Measurements from ENCODE around the gene SPOCK3.

DNA sequence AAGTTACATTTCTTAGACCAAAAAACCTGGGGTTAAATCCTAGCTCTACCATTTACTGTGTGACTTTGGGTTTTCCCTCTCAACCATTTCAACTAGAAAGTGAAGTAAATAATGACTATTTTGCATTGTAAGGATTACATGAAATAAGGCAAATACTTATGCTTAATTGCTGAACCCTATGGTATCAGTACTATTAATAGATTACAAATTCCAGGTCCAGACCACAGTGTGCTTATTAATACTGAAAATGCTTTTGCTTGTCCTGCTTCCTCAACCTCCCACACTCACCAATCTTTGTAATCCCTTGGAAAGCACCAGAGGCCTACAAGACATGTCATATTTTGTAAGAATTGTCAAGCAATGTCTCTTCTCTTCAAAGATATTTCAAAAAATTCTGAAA is 456.5 kb downstream of the SPOCK3 start:
- TF ChIP-seq, protein P1, sequence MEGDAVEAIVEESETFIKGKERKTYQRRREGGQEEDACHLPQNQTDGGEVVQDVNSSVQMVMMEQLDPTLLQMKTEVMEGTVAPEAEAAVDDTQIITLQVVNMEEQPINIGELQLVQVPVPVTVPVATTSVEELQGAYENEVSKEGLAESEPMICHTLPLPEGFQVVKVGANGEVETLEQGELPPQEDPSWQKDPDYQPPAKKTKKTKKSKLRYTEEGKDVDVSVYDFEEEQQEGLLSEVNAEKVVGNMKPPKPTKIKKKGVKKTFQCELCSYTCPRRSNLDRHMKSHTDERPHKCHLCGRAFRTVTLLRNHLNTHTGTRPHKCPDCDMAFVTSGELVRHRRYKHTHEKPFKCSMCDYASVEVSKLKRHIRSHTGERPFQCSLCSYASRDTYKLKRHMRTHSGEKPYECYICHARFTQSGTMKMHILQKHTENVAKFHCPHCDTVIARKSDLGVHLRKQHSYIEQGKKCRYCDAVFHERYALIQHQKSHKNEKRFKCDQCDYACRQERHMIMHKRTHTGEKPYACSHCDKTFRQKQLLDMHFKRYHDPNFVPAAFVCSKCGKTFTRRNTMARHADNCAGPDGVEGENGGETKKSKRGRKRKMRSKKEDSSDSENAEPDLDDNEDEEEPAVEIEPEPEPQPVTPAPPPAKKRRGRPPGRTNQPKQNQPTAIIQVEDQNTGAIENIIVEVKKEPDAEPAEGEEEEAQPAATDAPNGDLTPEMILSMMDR (IDR thresholded peaks at IDR 0.05) = no peak
- TF ChIP-seq CREB1 (CRISPR knock-in tag; IDR thresholded peaks at IDR 0.05) = no peak
- TF ChIP-seq, protein P2, sequence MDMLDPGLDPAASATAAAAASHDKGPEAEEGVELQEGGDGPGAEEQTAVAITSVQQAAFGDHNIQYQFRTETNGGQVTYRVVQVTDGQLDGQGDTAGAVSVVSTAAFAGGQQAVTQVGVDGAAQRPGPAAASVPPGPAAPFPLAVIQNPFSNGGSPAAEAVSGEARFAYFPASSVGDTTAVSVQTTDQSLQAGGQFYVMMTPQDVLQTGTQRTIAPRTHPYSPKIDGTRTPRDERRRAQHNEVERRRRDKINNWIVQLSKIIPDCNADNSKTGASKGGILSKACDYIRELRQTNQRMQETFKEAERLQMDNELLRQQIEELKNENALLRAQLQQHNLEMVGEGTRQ (CRISPR knock-in tag; IDR thresholded peaks at IDR 0.05) = no peak
- TF ChIP-seq, protein P3, sequence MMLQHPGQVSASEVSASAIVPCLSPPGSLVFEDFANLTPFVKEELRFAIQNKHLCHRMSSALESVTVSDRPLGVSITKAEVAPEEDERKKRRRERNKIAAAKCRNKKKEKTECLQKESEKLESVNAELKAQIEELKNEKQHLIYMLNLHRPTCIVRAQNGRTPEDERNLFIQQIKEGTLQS (CRISPR knock-in tag; conservative IDR thresholded peaks at IDR 0.05) = no peak
- TF ChIP-seq, protein P4, sequence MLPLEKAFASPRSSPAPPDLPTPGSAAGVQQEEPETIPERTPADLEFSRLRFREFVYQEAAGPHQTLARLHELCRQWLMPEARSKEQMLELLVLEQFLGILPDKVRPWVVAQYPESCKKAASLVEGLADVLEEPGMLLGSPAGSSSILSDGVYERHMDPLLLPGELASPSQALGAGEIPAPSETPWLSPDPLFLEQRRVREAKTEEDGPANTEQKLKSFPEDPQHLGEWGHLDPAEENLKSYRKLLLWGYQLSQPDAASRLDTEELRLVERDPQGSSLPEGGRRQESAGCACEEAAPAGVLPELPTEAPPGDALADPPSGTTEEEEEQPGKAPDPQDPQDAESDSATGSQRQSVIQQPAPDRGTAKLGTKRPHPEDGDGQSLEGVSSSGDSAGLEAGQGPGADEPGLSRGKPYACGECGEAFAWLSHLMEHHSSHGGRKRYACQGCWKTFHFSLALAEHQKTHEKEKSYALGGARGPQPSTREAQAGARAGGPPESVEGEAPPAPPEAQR (CRISPR knock-in tag; IDR thresholded peaks at IDR 0.05) = no peak
- TF ChIP-seq FOXJ3 (CRISPR knock-in tag; IDR thresholded peaks at IDR 0.05; ENCODE audit: borderline replicate concordance) = no peak
- TF ChIP-seq, protein P5, sequence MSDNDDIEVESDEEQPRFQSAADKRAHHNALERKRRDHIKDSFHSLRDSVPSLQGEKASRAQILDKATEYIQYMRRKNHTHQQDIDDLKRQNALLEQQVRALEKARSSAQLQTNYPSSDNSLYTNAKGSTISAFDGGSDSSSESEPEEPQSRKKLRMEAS (CRISPR knock-in tag; IDR thresholded peaks at IDR 0.05) = no peak
- TF ChIP-seq, protein P6, sequence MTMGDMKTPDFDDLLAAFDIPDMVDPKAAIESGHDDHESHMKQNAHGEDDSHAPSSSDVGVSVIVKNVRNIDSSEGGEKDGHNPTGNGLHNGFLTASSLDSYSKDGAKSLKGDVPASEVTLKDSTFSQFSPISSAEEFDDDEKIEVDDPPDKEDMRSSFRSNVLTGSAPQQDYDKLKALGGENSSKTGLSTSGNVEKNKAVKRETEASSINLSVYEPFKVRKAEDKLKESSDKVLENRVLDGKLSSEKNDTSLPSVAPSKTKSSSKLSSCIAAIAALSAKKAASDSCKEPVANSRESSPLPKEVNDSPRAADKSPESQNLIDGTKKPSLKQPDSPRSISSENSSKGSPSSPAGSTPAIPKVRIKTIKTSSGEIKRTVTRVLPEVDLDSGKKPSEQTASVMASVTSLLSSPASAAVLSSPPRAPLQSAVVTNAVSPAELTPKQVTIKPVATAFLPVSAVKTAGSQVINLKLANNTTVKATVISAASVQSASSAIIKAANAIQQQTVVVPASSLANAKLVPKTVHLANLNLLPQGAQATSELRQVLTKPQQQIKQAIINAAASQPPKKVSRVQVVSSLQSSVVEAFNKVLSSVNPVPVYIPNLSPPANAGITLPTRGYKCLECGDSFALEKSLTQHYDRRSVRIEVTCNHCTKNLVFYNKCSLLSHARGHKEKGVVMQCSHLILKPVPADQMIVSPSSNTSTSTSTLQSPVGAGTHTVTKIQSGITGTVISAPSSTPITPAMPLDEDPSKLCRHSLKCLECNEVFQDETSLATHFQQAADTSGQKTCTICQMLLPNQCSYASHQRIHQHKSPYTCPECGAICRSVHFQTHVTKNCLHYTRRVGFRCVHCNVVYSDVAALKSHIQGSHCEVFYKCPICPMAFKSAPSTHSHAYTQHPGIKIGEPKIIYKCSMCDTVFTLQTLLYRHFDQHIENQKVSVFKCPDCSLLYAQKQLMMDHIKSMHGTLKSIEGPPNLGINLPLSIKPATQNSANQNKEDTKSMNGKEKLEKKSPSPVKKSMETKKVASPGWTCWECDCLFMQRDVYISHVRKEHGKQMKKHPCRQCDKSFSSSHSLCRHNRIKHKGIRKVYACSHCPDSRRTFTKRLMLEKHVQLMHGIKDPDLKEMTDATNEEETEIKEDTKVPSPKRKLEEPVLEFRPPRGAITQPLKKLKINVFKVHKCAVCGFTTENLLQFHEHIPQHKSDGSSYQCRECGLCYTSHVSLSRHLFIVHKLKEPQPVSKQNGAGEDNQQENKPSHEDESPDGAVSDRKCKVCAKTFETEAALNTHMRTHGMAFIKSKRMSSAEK (CRISPR knock-in tag; IDR thresholded peaks at IDR 0.05; ENCODE audit: borderline replicate concordance) = no peak

Data from WTC11 (cell line).